ENCODE results near the gene SPEF2. TPM values are rescaled to one million over a fixed set of nuclear protein-coding genes. Genes with fewer than 3 reads are reported as not detected.
A peak's percentile ranks its signal among the peaks of the same experiment; 100 is the strongest.
"Not testable (repeated sequence)": the region's sequence is repeated elsewhere in the genome, so short reads cannot be mapped to it uniquely, and the experiment has no call there.

Gene SPEF2
- total RNA-seq, 5 donors from 2014 or later (not counting 1 experiment from before 2014, with no cell fraction given): 6.0 to 12.3 (median 11.3) TPM

- Histone ChIP-seq H3K4me3 (ENCODE audit: control insufficient read depth in 1 of 2, extremely low read depth in 1 of 2, low read length in 1 of 2) (no peak overlapping the region), H3K9me3 (no peaks in the 10 kb centered on the region), H3K4me1 (ENCODE audit: control insufficient read depth in 1 of 2, extremely low read depth in 1 of 2, insufficient read depth in 2 of 2, low read length in 2 of 2) (peaks cover 21 to 26% of the 10 kb centered on the region in 2 experiments), H3K27ac (ENCODE audit: low read length) (peak overlapping the region; percentile 0), H3K27me3 (replicated peaks in 1 of 2; ENCODE audit: control insufficient read depth in 2 of 2, extremely low read depth in 1 of 2, insufficient read depth in 2 of 2, low read length in 1 of 2) (no peaks in the 10 kb centered on the region), H3K36me3 (ENCODE audit: control insufficient read depth in 2 of 2, extremely low read depth in 1 of 2, insufficient read depth in 1 of 2, low read length in 1 of 2) (no peaks in the 10 kb centered on the region)
- peak in 1 of 4 experiments; percentile 37 for ATAC-seq (replicated peaks in 1 of 4)
- CTCF ChIA-PET: interaction anchor here in 1 of 2 donors (0.8 kb wide), 1 partner anchor 61 kb away, joined by 3 read pairs; no protein-coding TSS in a partner anchor
- POLR2A ChIA-PET: no interaction called here
- no peak for DNase-seq
- H3K36me3 Mint-ChIP-seq: peaks cover 3% of the 10 kb centered on the region
- H3K4me3 Mint-ChIP-seq: peak overlapping the region; percentile 14 to 28 (median 21)
- peaks cover 71 to 79% (median 77%) of the 10 kb centered on the region in 3 donors for H3K4me1 Mint-ChIP-seq
- no peaks in the 10 kb centered on the region for H3K27me3 Mint-ChIP-seq
- peak overlapping the region; percentile 84 to 99 for H3K27ac Mint-ChIP-seq
- peaks cover 0 to 5% (median 0%) of the 10 kb centered on the region in 3 donors for H3K9me3 Mint-ChIP-seq
- 84% methylated on average over 4 of the region's 5 CpGs for WGBS (ENCODE audit: insufficient coverage)
Observed at GRCh38 chr5:35838370-35839042, 220.8 kb downstream of the SPEF2 start.

GRCh38 chr5:35842856-35843255 lies 225.2 kb downstream of the SPEF2 start:
- no peak overlapping the region for H3K4me3 Mint-ChIP-seq
- no peak overlapping the region for H3K4me3 ChIP-seq (ENCODE audit: control insufficient read depth in 1 of 2, extremely low read depth in 1 of 2, low read length in 1 of 2)
- H3K27ac ChIP-seq (ENCODE audit: low read length): no peak overlapping the region
- H3K4me1 Mint-ChIP-seq: peaks cover 33 to 46% (median 36%) of the 10 kb centered on the region in 3 donors
- H3K27me3 ChIP-seq (replicated peaks in 1 of 2; ENCODE audit: control insufficient read depth in 2 of 2, extremely low read depth in 1 of 2, insufficient read depth in 2 of 2, low read length in 1 of 2): no peaks in the 10 kb centered on the region
- no peak overlapping the region for H3K27ac Mint-ChIP-seq
- peaks cover 5% of the 10 kb centered on the region for H3K9me3 ChIP-seq
- DNase-seq: no peak
- ATAC-seq (replicated peaks in 1 of 4): no peak
- ChIA-PET CTCF (interaction anchor here in 1 of 2 donors (1.3 kb wide), 1 partner anchor 30 kb away, joined by 3 read pairs; no protein-coding TSS in a partner anchor), POLR2A (interaction anchor here in 1 of 2 donors (0.6 kb wide), 1 partner anchor 45 kb away, joined by 3 read pairs; no protein-coding TSS in a partner anchor)
- peaks cover 0 to 3% of the 10 kb centered on the region in 2 experiments for H3K4me1 ChIP-seq (ENCODE audit: control insufficient read depth in 1 of 2, extremely low read depth in 1 of 2, insufficient read depth in 2 of 2, low read length in 2 of 2)
- peaks cover 29% of the 10 kb centered on the region for H3K36me3 Mint-ChIP-seq
- H3K27me3 Mint-ChIP-seq: no peaks in the 10 kb centered on the region
- H3K36me3 ChIP-seq (ENCODE audit: control insufficient read depth in 2 of 2, extremely low read depth in 1 of 2, insufficient read depth in 1 of 2, low read length in 1 of 2): no peaks in the 10 kb centered on the region
- peaks cover 0 to 32% (median 18%) of the 10 kb centered on the region in 3 donors for H3K9me3 Mint-ChIP-seq

GRCh38 chr5:35845508-35845907 lies 227.8 kb downstream of the SPEF2 start:
- H3K4me3 Mint-ChIP-seq: not testable (repeated sequence)

GRCh38 chr5:35847491-35847890 lies 229.8 kb downstream of the SPEF2 start:
- H3K4me1 Mint-ChIP-seq: peaks cover 32 to 47% (median 33%) of the 10 kb centered on the region in 3 donors
- DNase-seq (no peak), ATAC-seq (replicated peaks in 1 of 4) (no peak)
- peaks cover 0 to 32% (median 18%) of the 10 kb centered on the region in 3 donors for H3K9me3 Mint-ChIP-seq
- no peaks in the 10 kb centered on the region for H3K27me3 ChIP-seq (replicated peaks in 1 of 2; ENCODE audit: control insufficient read depth in 2 of 2, extremely low read depth in 1 of 2, insufficient read depth in 2 of 2, low read length in 1 of 2)
- H3K9me3 ChIP-seq: peaks cover 5% of the 10 kb centered on the region
- H3K27ac Mint-ChIP-seq: no peak overlapping the region
- no peaks in the 10 kb centered on the region for H3K36me3 ChIP-seq (ENCODE audit: control insufficient read depth in 2 of 2, extremely low read depth in 1 of 2, insufficient read depth in 1 of 2, low read length in 1 of 2)
- POLR2A ChIA-PET: interaction anchor here in 1 of 2 donors (0.6 kb wide), 1 partner anchor 123 kb away, joined by 3 read pairs; no protein-coding TSS in a partner anchor
- no peak overlapping the region for H3K4me3 ChIP-seq (ENCODE audit: control insufficient read depth in 1 of 2, extremely low read depth in 1 of 2, low read length in 1 of 2)
- CTCF ChIA-PET: no interaction called here
- no peak overlapping the region for H3K27ac ChIP-seq (ENCODE audit: low read length)
- H3K4me3 Mint-ChIP-seq: no peak overlapping the region
- H3K27me3 Mint-ChIP-seq: no peaks in the 10 kb centered on the region
- peaks cover 22 to 29% of the 10 kb centered on the region in 2 experiments for H3K4me1 ChIP-seq (ENCODE audit: control insufficient read depth in 1 of 2, extremely low read depth in 1 of 2, insufficient read depth in 2 of 2, low read length in 2 of 2)
- peaks cover 33% of the 10 kb centered on the region for H3K36me3 Mint-ChIP-seq

More at GRCh38 chr5:35845508-35845907, 227.8 kb downstream of the SPEF2 start:
- H3K27ac Mint-ChIP-seq; DNase-seq; ATAC-seq (replicated peaks in 1 of 4); POLR2A ChIA-PET; H3K4me3 ChIP-seq (ENCODE audit: control insufficient read depth in 1 of 2, extremely low read depth in 1 of 2, low read length in 1 of 2); H3K9me3 ChIP-seq; H3K27me3 Mint-ChIP-seq; H3K27me3 ChIP-seq (replicated peaks in 1 of 2; ENCODE audit: control insufficient read depth in 2 of 2, extremely low read depth in 1 of 2, insufficient read depth in 2 of 2, low read length in 1 of 2); H3K4me1 ChIP-seq (ENCODE audit: control insufficient read depth in 1 of 2, extremely low read depth in 1 of 2, insufficient read depth in 2 of 2, low read length in 2 of 2); H3K27ac ChIP-seq (ENCODE audit: low read length); H3K36me3 ChIP-seq (ENCODE audit: control insufficient read depth in 2 of 2, extremely low read depth in 1 of 2, insufficient read depth in 1 of 2, low read length in 1 of 2); CTCF ChIA-PET: not testable (repeated sequence)
- peaks cover 0 to 32% (median 18%) of the 10 kb centered on the region in 3 donors for H3K9me3 Mint-ChIP-seq
- no CpG with 5 or more reads among the region's 2 CpGs for WGBS (ENCODE audit: insufficient coverage)
- peaks cover 22 to 37% (median 22%) of the 10 kb centered on the region in 3 donors for H3K4me1 Mint-ChIP-seq
- H3K36me3 Mint-ChIP-seq: peaks cover 33% of the 10 kb centered on the region

GRCh38 chr5:35847961-35848360 lies 230.3 kb downstream of the SPEF2 start:
- ATAC-seq (replicated peaks in 1 of 4) (no peak), DNase-seq (no peak)
- Mint-ChIP-seq H3K4me1 (peaks cover 36 to 51% (median 38%) of the 10 kb centered on the region in 3 donors), H3K27me3 (no peaks in the 10 kb centered on the region), H3K36me3 (peaks cover 33% of the 10 kb centered on the region), H3K9me3 (peaks cover 0 to 31% (median 18%) of the 10 kb centered on the region in 3 donors), H3K4me3 (no peak overlapping the region), H3K27ac (no peak overlapping the region)
- no peaks in the 10 kb centered on the region for H3K27me3 ChIP-seq (replicated peaks in 1 of 2; ENCODE audit: control insufficient read depth in 2 of 2, extremely low read depth in 1 of 2, insufficient read depth in 2 of 2, low read length in 1 of 2)
- ChIA-PET POLR2A (interaction anchor here in 1 of 2 donors (0.6 kb wide), 1 partner anchor 123 kb away, joined by 3 read pairs; no protein-coding TSS in a partner anchor), CTCF (no interaction called here)
- no peak overlapping the region for H3K4me3 ChIP-seq (ENCODE audit: control insufficient read depth in 1 of 2, extremely low read depth in 1 of 2, low read length in 1 of 2)
- WGBS (ENCODE audit: insufficient coverage): no CpG with 5 or more reads among the region's 3 CpGs
- no peak overlapping the region for H3K27ac ChIP-seq (ENCODE audit: low read length)
- no peaks in the 10 kb centered on the region for H3K36me3 ChIP-seq (ENCODE audit: control insufficient read depth in 2 of 2, extremely low read depth in 1 of 2, insufficient read depth in 1 of 2, low read length in 1 of 2)
- peaks cover 27 to 32% of the 10 kb centered on the region in 2 experiments for H3K4me1 ChIP-seq (ENCODE audit: control insufficient read depth in 1 of 2, extremely low read depth in 1 of 2, insufficient read depth in 2 of 2, low read length in 2 of 2)
- H3K9me3 ChIP-seq: peaks cover 5% of the 10 kb centered on the region

- ChIA-PET CTCF (interaction anchor here in 1 of 2 donors (1.1 kb wide), 1 partner anchor 72 kb away, joined by 3 read pairs; no protein-coding TSS in a partner anchor), POLR2A (interaction anchor here (0.6 to 14.5 kb wide), 6 partner anchors 13 to 179 kb away, joined by 3 to 178 read pairs (median 4); no protein-coding TSS in a partner anchor)
- no peaks in the 10 kb centered on the region for H3K27me3 Mint-ChIP-seq
- H3K4me3 Mint-ChIP-seq: no peak overlapping the region
- H3K4me1 Mint-ChIP-seq: peaks cover 55 to 65% (median 56%) of the 10 kb centered on the region in 3 donors
- Histone ChIP-seq H3K4me3 (ENCODE audit: control insufficient read depth in 1 of 2, extremely low read depth in 1 of 2, low read length in 1 of 2) (no peak overlapping the region), H3K9me3 (peaks cover 5% of the 10 kb centered on the region), H3K36me3 (ENCODE audit: control insufficient read depth in 2 of 2, extremely low read depth in 1 of 2, insufficient read depth in 1 of 2, low read length in 1 of 2) (no peaks in the 10 kb centered on the region), H3K4me1 (ENCODE audit: control insufficient read depth in 1 of 2, extremely low read depth in 1 of 2, insufficient read depth in 2 of 2, low read length in 2 of 2) (peaks cover 38 to 42% of the 10 kb centered on the region in 2 experiments), H3K27me3 (replicated peaks in 1 of 2; ENCODE audit: control insufficient read depth in 2 of 2, extremely low read depth in 1 of 2, insufficient read depth in 2 of 2, low read length in 1 of 2) (no peaks in the 10 kb centered on the region), H3K27ac (ENCODE audit: low read length) (peak overlapping the region; percentile 18)
- peaks cover 28% of the 10 kb centered on the region for H3K36me3 Mint-ChIP-seq
- WGBS (ENCODE audit: insufficient coverage): 100% methylated on average over 3 of the region's 6 CpGs
- ATAC-seq (replicated peaks in 1 of 4) (no peak), DNase-seq (no peak)
- H3K27ac Mint-ChIP-seq: peak overlapping the region; percentile 99 to 100
- peaks cover 0 to 20% (median 13%) of the 10 kb centered on the region in 3 donors for H3K9me3 Mint-ChIP-seq
Observed at GRCh38 chr5:35849860-35850259, 232.2 kb downstream of the SPEF2 start.
